Endothelial cell of umbilical vein (primary cell): Measurements from ENCODE around the gene RAB43.

Experiments
- CTCF ChIP-seq, 2 donors: IDR thresholded peaks; 1 replicate in 1 of 2; 2 replicates in 1 of 2; pipeline ENCODE4 v1.5.1; 2011; ENCODE audit warnings: low read length in 2 of 2, mild to moderate bottlenecking in 2 of 2, moderate library complexity in 2 of 2, control low read depth in 1 of 2, inconsistent platforms in 1 of 2, low read depth in 1 of 2; ENCODE audit not compliant: insufficient read depth in 1 of 2; ENCODE audit errors: extremely low read depth in 1 of 2
- POLR2AphosphoS5 ChIP-seq: IDR thresholded peaks from 2 replicates; pipeline ENCODE4 v1.6.1; 2012; ENCODE audit warnings: low read depth, mild to moderate bottlenecking, control low read depth, low read length, moderate library complexity; ENCODE audit not compliant: insufficient read depth

GRCh38 chr3:129039271-129040038 lies 82.1 kb downstream of the RAB43 start:
- TF ChIP-seq CTCF (IDR thresholded peaks at IDR 0.05; ENCODE audit: extremely low read depth in 1 of 2, insufficient read depth in 1 of 2, low read depth in 1 of 2, low read length in 2 of 2) (no peak), POLR2AphosphoS5 (no peak)
